PC-3 (cell line): ENCODE results near the gene EPB41. TPM values are rescaled to one million over a fixed set of nuclear protein-coding genes. Genes with fewer than 3 reads are reported as not detected.
A peak's percentile ranks its signal among the peaks of the same experiment; 100 is the strongest.

Experiments used
- ATAC-seq: fragments of 200-7000 bp; cut with Tn5 transposase; 2 replicates; pipeline ENCODE4 v1.9.1; 2020; ENCODE audit warnings: mild to moderate bottlenecking, moderate library complexity
- BruUV-seq: library from RNA; stranded (reverse); fragments of 400-500 nt; replicated peaks from 2 replicates; lab custom pipeline; 2021; lab: Mats Ljungman, UMichigan
- CTCF ChIA-PET: fragments of 300-600 bp; sonication (Branson Sonifier 250); formaldehyde crosslinking; loops from one replicate; lab custom pipeline; 2022; ENCODE audit warnings: antibody characterized with exemption; lab: Charles Lee
- POLR2A ChIA-PET: fragments of 300-600 bp; sonication (Branson Sonifier 250); formaldehyde crosslinking; loops from one replicate; lab custom pipeline; 2022; ENCODE audit warnings: antibody characterized with exemption; ENCODE audit not compliant: unreplicated experiment; lab: Charles Lee
- DNase-seq: peaks from one replicate; pipeline ENCODE4 v3.0.0-alpha.2; 2015
- H2AFZ ChIP-seq: fragments of 300-600 bp; sonication (generic); 2 replicates; pipeline ENCODE4 v1.6.0; 2016; ENCODE audit warnings: antibody characterized with exemption, low read length
- H3F3A ChIP-seq: fragments of 300-600 bp; sonication (generic); one replicate; pipeline ENCODE4 v1.6.0; 2017; ENCODE audit warnings: antibody characterized with exemption, low read length, control low read depth, mild to moderate bottlenecking; ENCODE audit not compliant: unreplicated experiment
- H3K27ac ChIP-seq: fragments of 300-600 bp; sonication (generic); 2 replicates; pipeline ENCODE4 v1.5.1; 2016; ENCODE audit warnings: mild to moderate bottlenecking, low read length
- H3K27me3 ChIP-seq: fragments of 300-600 bp; sonication (generic); 2 replicates; pipeline ENCODE4 v1.6.1; 2016; ENCODE audit warnings: low read length, mixed read lengths
- H3K36me3 ChIP-seq: fragments of 300-600 bp; sonication (generic); 2 replicates; pipeline ENCODE4 v1.6.1; 2016; ENCODE audit warnings: low read depth, mixed run types, low read length, mixed read lengths
- H3K4me1 ChIP-seq: fragments of 300-600 bp; sonication (generic); 2 replicates; pipeline ENCODE4 v1.5.1; 2016; ENCODE audit warnings: low read length; ENCODE audit not compliant: insufficient read depth
- H3K4me2 ChIP-seq: fragments of 300-600 bp; sonication (generic); 2 replicates; pipeline ENCODE4 v1.6.0; 2016; ENCODE audit warnings: low read length
- H3K4me3 ChIP-seq: fragments of 300-600 bp; sonication (generic); 2 replicates; pipeline ENCODE4 v1.5.1; 2016; ENCODE audit warnings: mild to moderate bottlenecking, low read length, mixed read lengths
- H3K79me2 ChIP-seq: fragments of 300-600 bp; sonication (generic); 2 replicates; pipeline ENCODE4 v1.6.1; 2017; ENCODE audit warnings: low read length, mixed read lengths
- H3K9ac ChIP-seq: fragments of 300-600 bp; sonication (generic); 2 replicates; pipeline ENCODE4 v1.6.0; 2016; ENCODE audit warnings: mild to moderate bottlenecking, low read length
- H3K9me2 ChIP-seq: fragments of 300-600 bp; sonication (generic); replicated peaks from 2 replicates; pipeline ENCODE4 v1.6.1; 2016; ENCODE audit warnings: mixed run types, low read length, mixed read lengths
- H3K9me3 ChIP-seq: fragments of 300-600 bp; sonication (generic); 2 replicates; pipeline ENCODE4 v1.6.1; 2016; ENCODE audit warnings: low read length, mixed read lengths
- H4K20me1 ChIP-seq: fragments of 300-600 bp; sonication (generic); 2 replicates; pipeline ENCODE4 v1.6.1; 2016; ENCODE audit warnings: low read length, mixed read lengths
- EZH2 ChIP-seq: fragments of 300-600 bp; sonication (generic); IDR thresholded peaks from one replicate; pipeline ENCODE4 v1.6.1; 2017; ENCODE audit warnings: antibody characterized with exemption, mild to moderate bottlenecking, low read length; ENCODE audit not compliant: unreplicated experiment
- EZH2phosphoT487 ChIP-seq: fragments of 300-600 bp; sonication (generic); IDR thresholded peaks from 2 replicates; pipeline ENCODE4 v1.6.1; 2018; ENCODE audit warnings: mild to moderate bottlenecking, antibody characterized with exemption, low read length, borderline replicate concordance
- intact Hi-C: fragments of 100-400 bp; cut with micrococcal nuclease; formaldehyde crosslinking; loops from 2 replicates; pipeline ENCODE4 v1.9.0; 2023
- total RNA-seq: library from RNA; depleted of rRNA; stranded (reverse); fragments of >200 nt; gene quantifications from 2 replicates; pipeline ENCODE4 v1.2.3, GENCODE V29; 2014
- TF ChIP-seq, protein P1 (sequence below): fragments of 300-600 bp; sonication (generic); conservative IDR thresholded peaks from 2 replicates; pipeline ENCODE4 v1.5.1; 2017; ENCODE audit warnings: antibody characterized with exemption, low read depth, mild to moderate bottlenecking, low read length

EPB41 gene
- total RNA-seq, 1 experiment from 2014 or later, result 44.9 TPM

DNA sequence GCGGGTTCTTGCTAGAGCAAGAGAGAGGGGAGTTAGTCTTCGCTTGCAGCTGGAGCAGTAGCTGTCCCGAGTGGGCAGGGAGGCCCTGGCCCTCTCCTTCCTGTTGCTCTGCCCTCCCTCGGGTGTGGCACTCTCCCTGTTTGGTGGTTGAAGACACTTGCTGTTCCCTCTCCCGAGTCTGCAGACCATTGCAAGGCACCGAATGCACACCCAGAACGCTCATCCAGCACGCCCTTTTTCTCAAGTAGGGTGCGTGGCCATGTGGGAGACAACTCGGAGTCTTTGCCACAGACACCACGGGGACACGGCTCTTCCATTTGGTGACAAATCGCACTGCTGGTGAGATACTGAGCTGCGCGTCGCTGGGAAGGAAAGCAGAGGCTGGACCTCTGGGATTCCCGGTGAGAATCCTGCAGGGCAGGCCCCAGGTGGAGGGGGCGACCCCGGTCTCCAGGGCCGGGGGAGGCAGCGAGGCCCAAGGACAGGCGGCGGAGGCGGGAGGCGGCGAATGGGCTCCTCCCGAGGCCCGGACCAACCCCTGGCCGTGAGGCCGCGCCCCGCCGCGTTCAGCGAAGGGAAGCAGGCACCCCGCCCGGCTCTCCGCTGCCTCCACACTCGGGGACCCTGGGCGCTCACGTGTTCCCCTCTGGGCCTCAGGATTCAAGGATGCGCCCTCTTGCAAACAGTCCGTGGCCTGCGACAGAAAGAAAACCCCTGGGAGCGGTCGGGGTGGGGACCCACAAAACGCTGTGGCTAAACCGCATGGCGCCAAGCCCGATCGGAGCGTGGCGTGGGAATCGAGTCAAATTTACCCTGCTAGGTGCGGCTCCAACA is 219.7 kb downstream of the EPB41 start:
- DNase-seq (no peak), ATAC-seq (no peak)
- CTCF ChIA-PET, result interaction anchor here (0.7 kb wide), 1 partner anchor 252 kb away, joined by 3 read pairs; no protein-coding TSS in a partner anchor
- Histone ChIP-seq H4K20me1 (no peaks in the 10 kb centered on the region), H3K9me2 (no peaks in the 10 kb centered on the region), H3F3A (no peaks in the 10 kb centered on the region), H3K4me2 (0 out of 2 replicates have a peak overlapping the region, but pooled peaks have one; percentile 48), H3K36me3 (no peaks in the 10 kb centered on the region), H3K9ac (no peak overlapping the region), H2AFZ (peak overlapping the region; percentile 75), H3K79me2 (no peaks in the 10 kb centered on the region), H3K27ac (no peak overlapping the region), H3K4me1 (peaks cover 5% of the 10 kb centered on the region), H3K4me3 (no peak overlapping the region), H3K9me3 (no peaks in the 10 kb centered on the region), H3K27me3 (no peaks in the 10 kb centered on the region)
- intact Hi-C loops, result no loop called here
- TF ChIP-seq EZH2 (no peak), EZH2phosphoT487 (no peak)
- TF ChIP-seq, protein P1, sequence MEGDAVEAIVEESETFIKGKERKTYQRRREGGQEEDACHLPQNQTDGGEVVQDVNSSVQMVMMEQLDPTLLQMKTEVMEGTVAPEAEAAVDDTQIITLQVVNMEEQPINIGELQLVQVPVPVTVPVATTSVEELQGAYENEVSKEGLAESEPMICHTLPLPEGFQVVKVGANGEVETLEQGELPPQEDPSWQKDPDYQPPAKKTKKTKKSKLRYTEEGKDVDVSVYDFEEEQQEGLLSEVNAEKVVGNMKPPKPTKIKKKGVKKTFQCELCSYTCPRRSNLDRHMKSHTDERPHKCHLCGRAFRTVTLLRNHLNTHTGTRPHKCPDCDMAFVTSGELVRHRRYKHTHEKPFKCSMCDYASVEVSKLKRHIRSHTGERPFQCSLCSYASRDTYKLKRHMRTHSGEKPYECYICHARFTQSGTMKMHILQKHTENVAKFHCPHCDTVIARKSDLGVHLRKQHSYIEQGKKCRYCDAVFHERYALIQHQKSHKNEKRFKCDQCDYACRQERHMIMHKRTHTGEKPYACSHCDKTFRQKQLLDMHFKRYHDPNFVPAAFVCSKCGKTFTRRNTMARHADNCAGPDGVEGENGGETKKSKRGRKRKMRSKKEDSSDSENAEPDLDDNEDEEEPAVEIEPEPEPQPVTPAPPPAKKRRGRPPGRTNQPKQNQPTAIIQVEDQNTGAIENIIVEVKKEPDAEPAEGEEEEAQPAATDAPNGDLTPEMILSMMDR, result no peak
- no TSS peak for BruUV-seq
- POLR2A ChIA-PET, result no interaction called here

DNA sequence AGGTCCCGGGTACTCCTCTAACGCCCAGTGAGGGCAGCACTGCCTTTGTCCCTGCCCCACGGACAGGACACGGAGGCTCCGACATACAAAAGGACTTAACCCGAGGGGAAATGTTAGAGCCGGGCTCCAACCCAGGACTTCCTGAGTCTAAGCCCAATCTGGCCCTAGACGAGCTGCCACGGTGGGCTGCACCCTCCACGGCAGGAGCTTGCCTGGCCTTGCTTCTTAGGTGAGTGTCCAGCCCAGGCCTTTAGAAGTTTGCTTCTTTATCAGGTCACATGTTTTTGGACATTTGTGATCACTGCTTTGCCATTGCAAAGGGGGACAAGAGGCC is 220.3 kb downstream of the EPB41 start:
- H2AFZ ChIP-seq, result no peak overlapping the region
- ChIA-PET CTCF (no interaction called here), POLR2A (no interaction called here)
- no peaks in the 10 kb centered on the region for H4K20me1 ChIP-seq
- H3K27ac ChIP-seq, result no peak overlapping the region
- H3K4me2 ChIP-seq, result no peak overlapping the region
- no peak overlapping the region for H3K9ac ChIP-seq
- H3F3A ChIP-seq, result no peaks in the 10 kb centered on the region
- intact Hi-C loops, result no loop called here
- H3K9me3 ChIP-seq, result no peaks in the 10 kb centered on the region
- H3K4me1 ChIP-seq, result peaks cover 5% of the 10 kb centered on the region
- no peaks in the 10 kb centered on the region for H3K79me2 ChIP-seq
- H3K4me3 ChIP-seq, result no peak overlapping the region
- TF ChIP-seq EZH2 (no peak), EZH2phosphoT487 (no peak)
- TF ChIP-seq, protein P1, result no peak
- H3K27me3 ChIP-seq, result no peaks in the 10 kb centered on the region
- no peaks in the 10 kb centered on the region for H3K9me2 ChIP-seq
- DNase-seq, result no peak
- no TSS peak for BruUV-seq
- H3K36me3 ChIP-seq, result no peaks in the 10 kb centered on the region
- no peak for ATAC-seq

DNA sequence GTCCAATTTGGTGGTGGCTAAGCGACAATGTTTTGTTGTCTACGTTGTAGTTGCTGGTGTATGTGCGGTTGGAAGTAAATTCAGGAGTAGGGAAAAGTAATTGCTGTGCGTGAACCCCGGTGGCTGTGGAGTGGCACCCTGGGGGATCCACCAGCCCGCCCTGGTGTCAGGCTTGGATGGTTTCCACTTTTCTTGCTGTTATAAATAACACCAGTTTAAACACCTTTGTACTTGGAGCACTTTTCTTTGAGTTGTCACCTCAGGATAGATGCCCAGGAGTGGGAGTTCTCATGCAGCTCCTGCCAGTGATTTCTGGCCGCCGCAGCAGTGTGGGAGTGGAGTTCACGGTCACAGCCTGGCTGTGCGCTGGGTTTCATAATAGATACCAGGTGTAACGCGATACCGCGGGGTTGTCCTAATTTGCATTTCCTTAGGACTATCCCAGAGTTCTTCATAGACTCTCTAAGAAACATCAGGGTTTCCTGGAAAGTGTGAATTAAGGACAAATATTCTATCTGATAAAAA is 222.1 kb downstream of the EPB41 start:
- Histone ChIP-seq H3K27me3 (no peaks in the 10 kb centered on the region), H3F3A (no peaks in the 10 kb centered on the region), H3K4me2 (peak overlapping the region; percentile 17; the same call in 1 of the 2 replicates), H3K9ac (no peak overlapping the region), H2AFZ (no peak overlapping the region; the same call in 1 of the 2 replicates), H3K4me3 (no peak overlapping the region), H3K4me1 (peaks cover 5% of the 10 kb centered on the region), H3K36me3 (no peaks in the 10 kb centered on the region), H3K9me3 (no peaks in the 10 kb centered on the region), H3K9me2 (no peaks in the 10 kb centered on the region), H3K27ac (no peak overlapping the region), H4K20me1 (no peaks in the 10 kb centered on the region), H3K79me2 (no peaks in the 10 kb centered on the region)
- DNase-seq (peak; percentile 38), ATAC-seq (peak; percentile 56)
- TF ChIP-seq EZH2 (no peak), EZH2phosphoT487 (no peak)
- TF ChIP-seq, protein P1, result no peak
- intact Hi-C loops, result no loop called here
- POLR2A ChIA-PET, result no interaction called here
- BruUV-seq, result no TSS peak
- CTCF ChIA-PET, result no interaction called here
